Neuronal stem cell (in vitro differentiated cells): ENCODE data around the gene CACNB4.

ENCODE experiments used
- DNase-seq: peaks from one replicate; pipeline ENCODE4 v3.0.0-alpha.2; 2013; ENCODE audit warnings: low spot score
- H2AFZ ChIP-seq: one replicate; pipeline ENCODE4 v1.6.1; 2013; ENCODE audit warnings: mild to moderate bottlenecking, low read length, inconsistent platforms
- H2AK5ac ChIP-seq: 2 replicates; pipeline ENCODE4 v1.6.1; 2013; ENCODE audit warnings: low read depth, mild to moderate bottlenecking, inconsistent platforms, low read length, moderate library complexity, mixed read lengths
- H2BK120ac ChIP-seq: 2 replicates; pipeline ENCODE4 v1.6.1; 2013; ENCODE audit warnings: low read depth, mild to moderate bottlenecking, inconsistent platforms, low read length, moderate library complexity, mixed read lengths
- H2BK12ac ChIP-seq: one replicate; pipeline ENCODE4 v1.6.1; 2013; ENCODE audit warnings: low read length, inconsistent platforms
- H2BK15ac ChIP-seq: 2 replicates; pipeline ENCODE4 v1.6.1; 2013; ENCODE audit warnings: mild to moderate bottlenecking, low read length, inconsistent platforms, mixed read lengths
- H2BK5ac ChIP-seq: one replicate; pipeline ENCODE4 v1.6.1; 2013; ENCODE audit warnings: inconsistent platforms, mild to moderate bottlenecking, low read length, moderate library complexity
- H3K14ac ChIP-seq: one replicate; pipeline ENCODE4 v1.6.1; 2013; ENCODE audit warnings: low read length, inconsistent platforms
- H3K18ac ChIP-seq: 2 replicates; pipeline ENCODE4 v1.6.1; 2013; ENCODE audit warnings: low read length, inconsistent platforms
- H3K23ac ChIP-seq: 2 replicates; pipeline ENCODE4 v1.6.1; 2013; ENCODE audit warnings: low read depth, mild to moderate bottlenecking, mixed read lengths, low read length, inconsistent platforms; ENCODE audit not compliant: poor library complexity
- H3K27ac ChIP-seq: replicated peaks from 3 replicates; pipeline ENCODE4 v1.5.1; 2013; ENCODE audit warnings: low read length, inconsistent platforms
- H3K27me3 ChIP-seq, 3 experiments: 2 replicates each; pipeline ENCODE4 v1.6.1; 2013; ENCODE audit warnings: low read length in 3 of 3, mild to moderate bottlenecking in 2 of 3, inconsistent platforms in 1 of 3, low read depth in 1 of 3, mixed read lengths in 1 of 3, moderate library complexity in 1 of 3; ENCODE audit not compliant: control insufficient read depth in 3 of 3, insufficient read depth in 3 of 3
- H3K36me3 ChIP-seq, 2 donors: replicated peaks in 1 of 2; 2 replicates each; pipeline ENCODE4 v1.6.1; 2013; ENCODE audit warnings: low read length in 2 of 2; ENCODE audit not compliant: control insufficient read depth in 2 of 2, insufficient read depth in 2 of 2
- H3K4ac ChIP-seq: 2 replicates; pipeline ENCODE4 v1.6.1; 2013; ENCODE audit warnings: inconsistent platforms, mild to moderate bottlenecking, low read length, moderate library complexity
- H3K4me1 ChIP-seq, 2 donors: 1 replicate in 1 of 2; 2 replicates in 1 of 2; pipeline ENCODE4 v1.6.1; 2013; ENCODE audit warnings: low read length in 2 of 2, low read depth in 1 of 2; ENCODE audit not compliant: control insufficient read depth in 2 of 2, insufficient read depth in 1 of 2
- H3K4me2 ChIP-seq: one replicate; pipeline ENCODE4 v1.6.1; 2013; ENCODE audit warnings: mild to moderate bottlenecking, low read length, inconsistent platforms; ENCODE audit not compliant: insufficient read depth, poor library complexity, severe bottlenecking
- H3K4me3 ChIP-seq, 2 donors: 2 replicates each; pipeline ENCODE4 v1.5.1; 2013; ENCODE audit warnings: low read length in 2 of 2, mild to moderate bottlenecking in 2 of 2, inconsistent platforms in 1 of 2, moderate library complexity in 1 of 2
- H3K79me1 ChIP-seq: one replicate; pipeline ENCODE4 v1.6.1; 2013; ENCODE audit warnings: low read depth, mild to moderate bottlenecking, inconsistent platforms, low read length, moderate library complexity
- H3K9ac ChIP-seq: one replicate; pipeline ENCODE4 v1.6.1; 2013; ENCODE audit warnings: mild to moderate bottlenecking, low read depth, low read length, inconsistent platforms; ENCODE audit not compliant: poor library complexity
- H3K9me3 ChIP-seq, 2 donors: replicated peaks in 1 of 2; 2 replicates each; pipeline versions ENCODE3 to v1.6.1; 2013; ENCODE audit warnings: low read length in 2 of 2, mild to moderate bottlenecking in 2 of 2, inconsistent platforms in 1 of 2, low read depth in 1 of 2, mixed read lengths in 1 of 2, moderate library complexity in 1 of 2; ENCODE audit not compliant: control insufficient read depth in 2 of 2, insufficient read depth in 1 of 2
- H4K8ac ChIP-seq: one replicate; pipeline ENCODE4 v1.6.1; 2013; ENCODE audit warnings: low read depth, mild to moderate bottlenecking, inconsistent platforms, low read length, moderate library complexity
- H4K91ac ChIP-seq: one replicate; pipeline ENCODE4 v1.6.1; 2013; ENCODE audit warnings: low read length, low read depth, mild to moderate bottlenecking, inconsistent platforms; ENCODE audit not compliant: poor library complexity
- WGBS, 2 donors: extraction: QIAGEN DNeasy Blood & Tissue Kit; methylation state at CpG; one replicate each; pipeline ENCODE4 v1.1.7; 2013; ENCODE audit warnings: missing lambda C conversion rate in 2 of 2, mixed read lengths in 1 of 2; ENCODE audit not compliant: insufficient read length in 2 of 2, insufficient replicate concordance in 1 of 2; ENCODE audit errors: extremely low coverage in 2 of 2; 5-methylcytosine and 5-hydroxymethylcytosine counted together

The CACNB4 gene

DNA sequence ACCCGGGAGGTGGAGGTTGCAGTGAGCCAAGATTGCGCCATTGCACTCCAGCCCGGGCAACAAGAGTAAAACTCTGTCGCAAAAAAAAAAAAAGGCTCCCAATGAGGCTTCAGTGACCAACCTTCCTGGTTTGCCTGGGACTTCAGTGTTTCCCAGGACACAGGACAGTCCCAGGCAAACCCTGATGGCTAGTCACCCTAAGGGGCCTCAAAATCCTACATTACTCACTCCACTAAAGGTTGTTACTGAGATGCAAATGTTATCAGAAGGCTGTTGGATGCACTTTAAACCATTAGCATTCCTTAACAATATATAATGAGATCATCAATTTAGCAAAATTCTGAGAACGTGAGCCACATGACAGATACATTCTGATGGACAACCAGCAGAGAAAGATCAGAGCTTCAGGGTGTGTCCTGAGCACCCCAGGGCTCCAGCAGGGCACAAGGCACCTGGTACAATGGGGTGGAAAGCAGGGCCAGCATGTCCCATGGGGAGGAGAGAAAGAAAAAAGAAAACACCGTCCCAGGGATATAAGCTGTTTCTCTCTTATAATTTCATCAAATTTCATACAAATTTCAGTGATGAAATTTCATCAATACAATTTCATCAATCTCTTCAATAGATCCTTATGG, 152.5 kb downstream of the CACNB4 start:
- no peaks in the 10 kb centered on the region for H3K36me3 ChIP-seq
- peaks cover 2 to 9% of the 10 kb centered on the region in 2 donors for H3K4me1 ChIP-seq
- no peaks in the 10 kb centered on the region for H3K79me1 ChIP-seq
- no peaks in the 10 kb centered on the region for H3K27me3 ChIP-seq
- H3K14ac ChIP-seq, result no peak overlapping the region
- no peak overlapping the region for H2BK12ac ChIP-seq
- no peak overlapping the region for H2AFZ ChIP-seq
- no peak overlapping the region for H3K23ac ChIP-seq
- no peak overlapping the region for H4K91ac ChIP-seq
- H2AK5ac ChIP-seq, result no peak overlapping the region
- no peak overlapping the region for H3K4me2 ChIP-seq
- H3K9ac ChIP-seq, result no peak overlapping the region
- H3K4me3 ChIP-seq, result no peak overlapping the region
- no peak overlapping the region for H3K4ac ChIP-seq
- H3K27ac ChIP-seq, result no peak overlapping the region
- peaks cover 0 to 3% of the 10 kb centered on the region in 2 donors for H3K9me3 ChIP-seq
- H3K18ac ChIP-seq, result no peak overlapping the region
- DNase-seq, result no peak
- no CpG with 5 or more reads among the region's 6 CpGs for WGBS, 2 donors
- no peak overlapping the region for H2BK120ac ChIP-seq
- H2BK15ac ChIP-seq, result no peak overlapping the region
- H4K8ac ChIP-seq, result no peak overlapping the region
- H2BK5ac ChIP-seq, result no peak overlapping the region

- Histone ChIP-seq H3K9ac (no peak overlapping the region), H4K8ac (no peak overlapping the region), H2BK5ac (no peak overlapping the region), H3K4me2 (no peak overlapping the region), H3K4me1 (peaks cover 2 to 9% of the 10 kb centered on the region in 2 donors), H2AFZ (no peak overlapping the region), H3K4me3 (no peak overlapping the region), H3K18ac (no peak overlapping the region), H3K27me3 (no peaks in the 10 kb centered on the region), H2BK120ac (no peak overlapping the region), H3K23ac (no peak overlapping the region), H3K36me3 (no peaks in the 10 kb centered on the region), H3K79me1 (no peaks in the 10 kb centered on the region), H2BK15ac (no peak overlapping the region), H2BK12ac (no peak overlapping the region), H2AK5ac (no peak overlapping the region), H3K9me3 (peaks cover 0 to 3% of the 10 kb centered on the region in 2 donors), H3K14ac (no peak overlapping the region), H4K91ac (no peak overlapping the region), H3K27ac (no peak overlapping the region), H3K4ac (no peak overlapping the region)
- DNase-seq, result no peak
- 100% methylated on average over 2 of the region's 7 CpGs; no CpG with 5 or more reads in 1 of the 2 donors for WGBS, 2 donors
Observed at GRCh38 chr2:151945602-151946001, 153.2 kb downstream of the CACNB4 start.

- H3K4me1 ChIP-seq, result peaks cover 2 to 9% of the 10 kb centered on the region in 2 donors
- H3K79me1 ChIP-seq, result no peaks in the 10 kb centered on the region
- H3K14ac ChIP-seq, result no peak overlapping the region
- no peak overlapping the region for H3K27ac ChIP-seq
- H3K36me3 ChIP-seq, result no peaks in the 10 kb centered on the region
- no peak overlapping the region for H3K9ac ChIP-seq
- H3K27me3 ChIP-seq, result no peaks in the 10 kb centered on the region
- H2AK5ac ChIP-seq, result no peak overlapping the region
- H3K23ac ChIP-seq, result no peak overlapping the region
- H2BK120ac ChIP-seq, result no peak overlapping the region
- WGBS, 2 donors, result no CpG with 5 or more reads among the region's 2 CpGs
- no peak overlapping the region for H2BK12ac ChIP-seq
- no peak for DNase-seq
- no peak overlapping the region for H2BK5ac ChIP-seq
- H3K4me3 ChIP-seq, result no peak overlapping the region
- H3K4me2 ChIP-seq, result no peak overlapping the region
- H4K91ac ChIP-seq, result no peak overlapping the region
- no peak overlapping the region for H3K4ac ChIP-seq
- H3K9me3 ChIP-seq, result peaks cover 0 to 3% of the 10 kb centered on the region in 2 donors
- no peak overlapping the region for H2BK15ac ChIP-seq
- H3K18ac ChIP-seq, result no peak overlapping the region
- no peak overlapping the region for H2AFZ ChIP-seq
- no peak overlapping the region for H4K8ac ChIP-seq
Observed at GRCh38 chr2:151945186-151945585, 153.7 kb downstream of the CACNB4 start.

DNA sequence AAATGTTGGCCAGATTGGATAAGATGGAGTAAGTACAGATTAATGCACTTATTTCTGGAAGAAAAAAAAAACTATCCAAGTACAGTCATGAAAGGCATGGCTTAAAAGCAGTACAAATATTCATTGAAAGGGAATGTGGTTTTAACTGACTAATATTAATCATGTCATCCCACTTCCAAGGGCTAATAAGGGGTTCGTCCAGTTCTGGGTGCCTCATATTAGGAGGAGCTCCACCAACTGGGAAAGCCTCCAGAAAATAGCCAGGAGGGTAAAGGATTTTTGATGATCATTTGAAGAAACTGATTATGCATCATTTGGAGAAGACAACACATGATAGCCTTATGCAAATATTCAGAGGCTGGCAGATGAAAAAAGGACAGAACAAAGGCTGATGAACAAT, 155.4 kb downstream of the CACNB4 start:
- no peak overlapping the region for H3K27ac ChIP-seq
- H4K91ac ChIP-seq, result no peak overlapping the region
- no peaks in the 10 kb centered on the region for H3K36me3 ChIP-seq
- no peak overlapping the region for H3K14ac ChIP-seq
- peaks cover 2 to 9% of the 10 kb centered on the region in 2 donors for H3K4me1 ChIP-seq
- H2BK12ac ChIP-seq, result no peak overlapping the region
- no peak overlapping the region for H2BK15ac ChIP-seq
- no peak overlapping the region for H3K9ac ChIP-seq
- H4K8ac ChIP-seq, result no peak overlapping the region
- no peak overlapping the region for H3K23ac ChIP-seq
- DNase-seq, result no peak
- no peak overlapping the region for H2BK120ac ChIP-seq
- no peak overlapping the region for H3K4me3 ChIP-seq
- H2AK5ac ChIP-seq, result no peak overlapping the region
- H3K9me3 ChIP-seq, result peaks cover 0 to 3% of the 10 kb centered on the region in 2 donors
- H3K4me2 ChIP-seq, result no peak overlapping the region
- no peak overlapping the region for H2BK5ac ChIP-seq
- no peak overlapping the region for H2AFZ ChIP-seq
- no peak overlapping the region for H3K4ac ChIP-seq
- WGBS, 2 donors, result no CpG with 5 or more reads among the region's 1 CpG
- no peaks in the 10 kb centered on the region for H3K27me3 ChIP-seq
- no peaks in the 10 kb centered on the region for H3K79me1 ChIP-seq
- no peak overlapping the region for H3K18ac ChIP-seq
